Glomerular visceral epithelial cell (primary cell): ENCODE results near the gene HIC2.
"Not testable (repeated sequence)": the region's sequence is repeated elsewhere in the genome, so short reads cannot be mapped to it uniquely, and the experiment has no call there.

Experiments used
- DNase-seq: peaks from one replicate; pipeline ENCODE4 v3.0.0-alpha.2; 2016; ENCODE audit errors: extremely low spot score

HIC2 gene

GRCh38 chr22:21434378-21435233 is 17.4 kb downstream of the HIC2 start:
- DNase-seq = not testable (repeated sequence)

- not testable (repeated sequence) for DNase-seq
Observed at GRCh38 chr22:21435998-21436810, 19.0 kb downstream of the HIC2 start.

GRCh38 chr22:21438013-21438412 is 20.8 kb downstream of the HIC2 start:
- not testable (repeated sequence) for DNase-seq

GRCh38 chr22:21440018-21440636 is 23.0 kb downstream of the HIC2 start:
- not testable (repeated sequence) for DNase-seq

- not testable (repeated sequence) for DNase-seq
Observed at GRCh38 chr22:21440676-21441075, 23.5 kb downstream of the HIC2 start.

GRCh38 chr22:21441170-21441569 is 24.0 kb downstream of the HIC2 start:
- DNase-seq = not testable (repeated sequence)

GRCh38 chr22:21442123-21442522 is 25.0 kb downstream of the HIC2 start:
- not testable (repeated sequence) for DNase-seq

- DNase-seq = not testable (repeated sequence)
Observed at GRCh38 chr22:21442646-21443045, 25.5 kb downstream of the HIC2 start.

GRCh38 chr22:21443057-21443734 is 26.0 kb downstream of the HIC2 start:
- no peak for DNase-seq

GRCh38 chr22:21443735-21444421 is 26.7 kb downstream of the HIC2 start:
- DNase-seq = no peak

- no peak for DNase-seq
Observed at GRCh38 chr22:21444701-21445436, 27.7 kb downstream of the HIC2 start.

GRCh38 chr22:21445437-21446127 is 28.4 kb downstream of the HIC2 start:
- DNase-seq = no peak

- no peak for DNase-seq
Observed at GRCh38 chr22:21446128-21446826, 29.1 kb downstream of the HIC2 start.

GRCh38 chr22:21446827-21447690 is 29.9 kb downstream of the HIC2 start:
- no peak for DNase-seq

- DNase-seq = no peak
Observed at GRCh38 chr22:21447694-21448402, 30.7 kb downstream of the HIC2 start.

GRCh38 chr22:21448627-21449416 is 31.7 kb downstream of the HIC2 start:
- DNase-seq = no peak
